ENCODE results near the gene ACOX2.

DNA sequence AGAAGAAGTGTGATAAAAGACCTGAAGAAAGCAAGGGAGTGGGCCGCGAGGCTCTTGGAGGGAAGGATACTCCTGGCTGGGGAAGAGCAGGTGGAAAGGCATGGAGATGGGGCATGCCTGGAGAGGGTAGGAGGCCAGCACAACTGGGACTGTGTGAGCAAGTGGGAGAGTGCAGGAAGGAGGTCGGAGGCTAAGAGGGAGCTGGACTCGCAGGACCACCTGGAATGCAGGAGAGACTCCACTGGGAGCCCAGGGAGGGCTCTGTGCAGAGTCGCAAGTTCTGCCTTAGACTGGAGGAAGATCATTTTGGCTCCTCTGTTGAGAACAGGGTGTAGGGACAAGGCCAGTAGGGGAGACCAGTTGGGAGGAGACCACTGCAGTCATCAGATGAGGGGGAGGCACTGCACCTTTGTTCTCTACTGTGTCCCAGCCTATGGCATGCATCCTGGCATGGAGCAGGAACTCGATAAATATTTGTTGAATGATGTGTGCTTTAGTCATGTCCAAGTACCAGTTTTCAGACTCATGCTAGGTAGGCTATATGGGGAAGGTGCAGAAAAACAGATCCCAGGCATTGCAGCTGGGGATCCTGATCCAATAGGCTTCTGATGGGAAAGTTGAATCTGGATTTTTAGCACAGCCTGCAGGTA lies 26.5 kb upstream of the ACOX2 start:
- TF ChIP-seq, protein P1, sequence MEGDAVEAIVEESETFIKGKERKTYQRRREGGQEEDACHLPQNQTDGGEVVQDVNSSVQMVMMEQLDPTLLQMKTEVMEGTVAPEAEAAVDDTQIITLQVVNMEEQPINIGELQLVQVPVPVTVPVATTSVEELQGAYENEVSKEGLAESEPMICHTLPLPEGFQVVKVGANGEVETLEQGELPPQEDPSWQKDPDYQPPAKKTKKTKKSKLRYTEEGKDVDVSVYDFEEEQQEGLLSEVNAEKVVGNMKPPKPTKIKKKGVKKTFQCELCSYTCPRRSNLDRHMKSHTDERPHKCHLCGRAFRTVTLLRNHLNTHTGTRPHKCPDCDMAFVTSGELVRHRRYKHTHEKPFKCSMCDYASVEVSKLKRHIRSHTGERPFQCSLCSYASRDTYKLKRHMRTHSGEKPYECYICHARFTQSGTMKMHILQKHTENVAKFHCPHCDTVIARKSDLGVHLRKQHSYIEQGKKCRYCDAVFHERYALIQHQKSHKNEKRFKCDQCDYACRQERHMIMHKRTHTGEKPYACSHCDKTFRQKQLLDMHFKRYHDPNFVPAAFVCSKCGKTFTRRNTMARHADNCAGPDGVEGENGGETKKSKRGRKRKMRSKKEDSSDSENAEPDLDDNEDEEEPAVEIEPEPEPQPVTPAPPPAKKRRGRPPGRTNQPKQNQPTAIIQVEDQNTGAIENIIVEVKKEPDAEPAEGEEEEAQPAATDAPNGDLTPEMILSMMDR (conservative IDR thresholded peaks at IDR 0.05; ENCODE audit: low read length) = no peak
- TF ChIP-seq EZH2phosphoT487 (IDR thresholded peaks at IDR 0.05; ENCODE audit: borderline replicate concordance) = no peak
